ENCODE measurements around the gene FOXP1. TPM values are rescaled to one million over a fixed set of nuclear protein-coding genes. Genes with fewer than 3 reads are reported as not detected.

The FOXP1 gene
- total RNA-seq, 1 donor from 2014 or later: 61.3 TPM

DNA sequence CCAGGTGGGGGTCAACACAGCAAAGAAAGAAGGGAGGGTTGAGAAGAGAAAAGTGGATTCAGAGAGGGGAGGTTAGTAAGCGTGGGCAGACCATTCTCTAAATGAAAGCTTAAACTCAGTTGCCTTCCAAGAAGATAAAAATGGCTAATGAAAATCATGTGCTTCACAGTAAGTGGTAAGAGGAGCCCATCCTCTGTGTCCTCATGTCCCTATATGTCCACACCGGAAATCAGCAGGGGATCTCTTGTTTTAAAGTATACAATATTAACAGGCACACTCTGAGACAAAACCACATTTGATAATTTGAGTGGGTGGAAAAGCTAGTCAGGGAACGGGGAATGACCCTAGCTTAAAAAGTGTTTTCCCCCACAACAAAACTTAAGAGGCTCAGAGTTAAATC is 4.4 kb upstream of the FOXP1 start:
- intact Hi-C loops (cut with micrococcal nuclease): loop anchor here (2.0 to 10.0 kb wide), 3 partner anchors 193 to 517 kb away; no protein-coding TSS in a partner anchor

DNA sequence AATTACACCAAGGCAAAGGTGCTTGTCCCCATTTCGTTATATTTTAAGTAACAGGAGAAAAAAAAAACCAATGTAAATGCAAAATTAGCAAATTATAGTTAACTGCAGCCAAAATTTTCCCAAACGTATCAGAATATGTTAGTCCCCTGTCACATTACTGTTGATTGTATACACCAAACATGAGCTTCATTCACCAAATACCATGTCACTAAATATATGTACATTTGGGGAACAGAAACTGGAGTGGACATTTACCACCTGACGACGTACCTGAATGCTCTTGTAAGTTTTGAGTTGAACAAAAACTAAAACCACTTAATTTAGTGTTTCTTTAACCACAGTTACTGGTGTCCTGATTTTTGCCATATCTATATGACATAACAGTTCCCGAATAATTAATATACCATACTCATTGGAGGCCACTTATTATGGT is 3.3 kb upstream of the FOXP1 start:
- intact Hi-C loops (cut with micrococcal nuclease): loop anchor here (1.0 to 10.0 kb wide), 9 partner anchors 192 to 1467 kb away; no protein-coding TSS in a partner anchor

DNA sequence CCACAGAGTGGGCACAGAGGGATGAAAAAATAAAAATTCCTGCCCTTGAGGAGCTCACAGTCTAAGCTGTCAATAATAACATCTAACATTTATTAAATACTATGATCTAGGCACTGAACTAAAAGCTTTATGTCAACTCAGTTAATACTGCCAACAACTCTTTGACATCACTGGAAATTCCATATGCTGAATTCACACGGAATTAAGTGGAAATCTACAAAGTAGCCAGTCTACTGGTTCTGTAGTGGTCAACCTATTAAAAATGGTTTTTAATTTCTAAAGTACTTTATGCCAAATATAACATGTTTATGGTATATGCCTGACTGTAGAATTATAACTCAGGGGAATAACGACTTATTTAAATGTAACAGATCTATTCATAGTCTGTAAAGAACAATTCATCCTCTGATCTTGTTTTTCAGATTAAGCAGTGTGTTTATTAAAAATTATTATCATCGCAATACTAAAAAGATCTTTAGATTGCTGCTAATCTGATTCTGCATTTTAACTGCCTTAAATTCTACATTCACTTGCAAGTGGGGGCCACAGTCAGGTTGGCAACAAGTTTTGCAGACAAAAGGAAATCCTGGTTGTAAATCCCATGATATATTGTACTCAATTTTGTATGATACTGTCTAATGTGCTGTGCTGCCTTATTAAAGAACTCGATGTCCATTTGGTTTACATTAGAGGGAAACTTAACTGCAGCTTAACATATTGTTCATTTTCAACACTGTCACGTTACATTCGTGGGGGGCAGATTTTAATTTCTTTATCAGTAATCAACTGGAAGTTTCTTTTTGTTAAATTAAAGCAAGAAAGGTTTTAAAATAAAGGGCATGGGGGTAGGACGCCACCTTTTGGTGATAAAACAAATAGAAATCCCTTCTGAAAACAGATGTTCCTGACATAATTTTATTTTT is 2.6 kb upstream of the FOXP1 start:
- intact Hi-C loops (cut with micrococcal nuclease): loop anchor here (1.0 to 10.0 kb wide), 13 partner anchors 93 to 1466 kb away; no protein-coding TSS in a partner anchor

DNA sequence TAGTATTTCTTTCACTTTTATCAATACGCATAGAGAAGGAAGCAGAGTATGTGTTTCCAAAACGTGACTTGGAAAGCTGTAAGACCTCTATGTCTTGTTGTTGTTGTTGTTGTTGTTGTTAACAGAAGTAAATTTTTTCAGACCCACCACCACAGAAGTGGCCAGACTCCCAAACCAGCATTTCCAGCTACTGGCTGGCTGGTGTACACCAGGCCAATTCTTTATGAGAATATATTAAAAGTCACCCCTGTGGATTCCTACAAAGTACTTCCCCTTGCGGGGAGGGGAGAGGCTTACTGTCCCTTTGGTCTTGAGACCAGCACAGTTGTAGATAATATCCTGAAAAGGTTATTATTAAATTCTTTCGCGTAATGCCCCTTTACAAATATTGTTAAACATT is 1.6 kb upstream of the FOXP1 start:
- intact Hi-C loops (cut with micrococcal nuclease): loop anchor here (2.0 to 10.0 kb wide), 6 partner anchors 92 to 520 kb away; no protein-coding TSS in a partner anchor

DNA sequence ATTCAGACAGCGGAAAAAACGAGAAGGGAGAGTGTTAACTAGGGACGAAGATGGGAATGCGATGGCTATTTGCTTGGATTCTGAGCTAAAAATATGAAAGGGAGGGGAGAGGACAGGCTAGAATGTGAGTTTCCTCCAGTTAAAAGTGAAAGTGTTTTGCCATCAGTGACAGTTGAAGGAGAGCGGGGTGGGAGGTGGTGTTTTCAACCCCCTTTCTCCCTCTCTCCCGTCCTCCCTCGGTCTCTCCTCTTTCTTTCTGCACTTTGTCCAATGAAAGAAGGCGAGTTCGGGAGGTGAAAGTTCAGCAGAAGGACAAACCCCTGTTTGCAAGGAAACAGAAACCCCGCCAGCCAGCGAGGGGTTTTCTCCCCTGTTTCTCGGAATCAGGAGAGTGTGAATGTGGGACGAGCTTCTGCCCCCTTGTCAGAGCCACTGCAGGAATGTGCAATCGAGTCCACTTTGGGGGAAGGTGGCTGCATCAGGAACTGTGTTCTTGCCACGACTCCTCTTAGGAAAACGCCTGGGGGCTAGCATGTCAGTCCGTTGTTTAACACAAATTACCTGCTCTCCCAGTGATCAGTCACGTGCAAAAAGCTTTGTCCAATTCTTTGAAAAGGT is 975 bp upstream of the FOXP1 start:
- intact Hi-C loops (cut with micrococcal nuclease): loop anchor here (1.0 to 10.0 kb wide), 9 partner anchors 92 to 520 kb away; no protein-coding TSS in a partner anchor

DNA sequence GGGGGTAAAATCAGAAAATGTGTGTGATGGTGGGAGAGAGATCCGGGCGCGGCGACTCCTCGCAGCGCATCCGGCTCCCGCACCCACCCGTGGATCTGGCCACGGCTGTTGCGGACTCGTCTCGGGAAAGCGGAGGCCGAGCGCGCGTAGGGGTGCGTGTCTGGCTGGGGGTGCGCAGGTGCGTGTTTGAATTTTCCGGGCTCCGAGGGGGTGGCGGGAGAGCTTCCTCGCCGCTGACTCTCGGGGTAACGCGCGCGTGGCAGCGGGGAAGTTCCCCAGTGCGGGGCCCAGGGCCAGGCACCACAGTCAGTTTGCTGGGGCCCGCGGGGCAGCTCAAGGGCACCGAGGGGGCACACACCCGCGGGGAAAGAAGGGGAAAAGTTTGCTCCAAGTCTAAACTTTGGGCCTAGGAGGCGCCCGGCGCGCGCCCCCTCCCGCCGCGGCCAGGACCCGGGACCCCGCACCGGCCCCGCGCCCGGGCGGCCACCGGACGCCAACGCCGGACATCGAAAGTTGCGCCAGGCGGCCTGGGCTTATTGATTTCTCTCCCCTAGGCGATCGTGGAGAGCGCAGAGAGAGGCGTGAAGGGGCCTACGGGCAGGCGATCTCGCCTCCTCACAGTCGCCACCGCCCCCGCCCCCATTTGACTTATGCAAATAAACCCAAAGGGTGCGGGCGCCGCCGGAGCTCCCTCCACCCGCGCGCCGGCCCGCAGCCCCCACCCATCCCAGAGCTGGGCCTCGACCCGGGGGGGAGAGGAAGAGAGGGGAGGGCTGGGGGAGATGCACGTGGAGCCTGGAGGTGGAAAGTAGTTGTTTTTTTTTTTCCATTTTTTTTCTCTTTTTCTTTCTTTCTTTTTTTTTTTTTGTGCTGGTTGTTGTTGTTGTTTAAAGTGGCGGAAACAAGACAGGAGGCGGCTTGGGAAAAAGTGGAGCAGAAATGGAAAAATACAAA is 639 bp downstream of the FOXP1 start:
- intact Hi-C loops (cut with micrococcal nuclease): loop anchor here (1.0 to 10.0 kb wide), 5 partner anchors 139 to 1264 kb away; no protein-coding TSS in a partner anchor

DNA sequence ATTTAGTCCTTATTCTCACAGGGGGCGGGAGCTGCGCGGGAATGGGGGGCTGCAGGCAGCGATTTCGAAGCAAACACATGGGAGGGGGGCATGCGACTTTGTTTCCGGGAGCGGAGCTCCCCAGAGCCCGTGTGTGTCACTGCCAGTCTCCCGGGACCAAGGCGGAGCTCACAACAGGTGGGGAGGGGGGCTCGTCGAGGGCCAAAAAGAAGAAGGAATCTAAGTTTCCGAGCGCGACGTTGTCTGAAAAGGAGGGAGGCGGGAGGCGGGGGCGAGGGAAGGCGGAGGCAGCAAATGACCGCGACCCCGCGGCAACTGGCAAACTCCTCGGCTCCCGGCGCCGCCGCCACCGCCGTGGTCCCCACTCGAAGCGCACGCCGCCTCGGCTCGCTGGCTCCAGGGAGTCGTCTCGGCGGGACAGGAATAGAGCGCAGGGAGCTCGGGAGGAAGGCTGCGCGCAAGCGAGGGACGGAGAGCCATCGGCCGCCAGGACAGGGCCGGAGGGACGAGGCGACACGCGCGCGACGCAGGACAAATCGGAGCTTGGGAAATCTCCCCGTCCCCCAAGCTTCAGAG is 1.4 kb downstream of the FOXP1 start:
- intact Hi-C loops (cut with micrococcal nuclease): loop anchor here (2.0 to 10.0 kb wide), 4 partner anchors 140 to 1265 kb away; no protein-coding TSS in a partner anchor

DNA sequence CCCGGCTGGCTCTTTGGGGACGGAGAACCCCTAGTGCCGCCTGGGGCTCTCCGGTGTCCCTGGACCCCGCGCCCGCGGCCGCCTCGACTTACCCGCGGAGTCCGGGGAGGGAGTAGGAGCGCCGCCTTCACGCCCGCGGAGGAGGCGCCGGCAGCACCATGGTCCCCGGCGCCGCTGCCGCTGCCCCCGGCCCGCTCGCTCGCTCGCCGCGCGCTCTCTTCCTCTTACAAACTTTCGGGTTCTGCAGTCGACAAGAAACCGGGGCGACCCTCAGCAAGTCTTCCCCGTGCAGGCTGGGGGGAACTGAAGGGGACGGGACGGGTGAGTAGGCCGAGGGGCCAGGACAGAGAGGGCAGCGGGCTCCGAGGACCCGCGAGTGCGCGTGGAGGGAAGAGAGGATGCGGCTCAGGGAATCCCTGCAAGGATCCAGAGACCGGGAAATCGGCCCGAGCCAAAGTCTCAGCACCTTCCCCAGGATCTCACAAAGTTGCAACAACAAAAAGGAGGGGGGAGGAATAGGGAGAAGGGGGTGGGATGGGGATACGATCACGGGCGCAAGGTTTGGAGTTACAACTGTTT is 2.0 kb downstream of the FOXP1 start:
- intact Hi-C loops (cut with micrococcal nuclease): loop anchor here (2.0 to 10.0 kb wide), 4 partner anchors 141 to 1265 kb away; no protein-coding TSS in a partner anchor

DNA sequence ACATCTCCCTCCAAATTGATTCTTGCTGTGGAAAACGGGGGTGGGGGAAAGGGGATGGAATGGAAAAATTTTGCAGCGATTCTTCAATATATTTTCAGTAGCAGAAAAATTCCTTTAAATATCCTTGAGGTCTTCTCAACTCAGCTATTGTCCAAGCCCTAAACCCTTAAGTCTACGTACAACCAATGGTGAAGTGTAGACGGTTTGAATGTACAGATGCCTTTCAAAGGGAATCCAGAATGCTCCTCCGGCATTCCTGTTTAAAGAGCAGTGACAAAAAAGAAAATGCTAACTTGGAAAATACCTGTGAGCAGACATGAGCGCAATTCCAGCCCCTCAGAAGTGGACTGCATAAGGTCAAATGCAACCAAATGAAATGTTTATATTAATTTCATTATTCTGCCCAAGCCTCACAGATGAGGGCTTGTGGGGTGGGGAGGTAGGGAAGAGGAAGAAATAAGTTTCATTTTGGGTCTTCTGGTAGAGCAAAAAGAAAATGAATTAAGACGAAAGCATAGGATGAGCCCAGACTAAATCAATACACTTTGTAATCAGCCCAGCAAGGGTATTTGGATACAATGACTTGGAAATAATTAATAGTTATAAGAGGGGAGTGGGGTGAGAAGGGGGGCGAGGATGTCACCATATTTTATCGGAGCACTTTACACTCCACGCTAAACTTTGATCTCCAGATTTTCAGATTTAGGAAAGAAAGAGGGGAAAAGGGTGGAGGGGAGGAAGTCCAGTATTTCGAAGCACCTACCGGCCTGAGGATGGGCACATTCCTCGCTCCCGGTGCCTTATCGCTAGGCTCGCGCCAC is 2.7 kb downstream of the FOXP1 start:
- intact Hi-C loops (cut with micrococcal nuclease): loop anchor here (5.0 to 10.0 kb wide), 3 partner anchors 141 to 524 kb away; no protein-coding TSS in a partner anchor

DNA sequence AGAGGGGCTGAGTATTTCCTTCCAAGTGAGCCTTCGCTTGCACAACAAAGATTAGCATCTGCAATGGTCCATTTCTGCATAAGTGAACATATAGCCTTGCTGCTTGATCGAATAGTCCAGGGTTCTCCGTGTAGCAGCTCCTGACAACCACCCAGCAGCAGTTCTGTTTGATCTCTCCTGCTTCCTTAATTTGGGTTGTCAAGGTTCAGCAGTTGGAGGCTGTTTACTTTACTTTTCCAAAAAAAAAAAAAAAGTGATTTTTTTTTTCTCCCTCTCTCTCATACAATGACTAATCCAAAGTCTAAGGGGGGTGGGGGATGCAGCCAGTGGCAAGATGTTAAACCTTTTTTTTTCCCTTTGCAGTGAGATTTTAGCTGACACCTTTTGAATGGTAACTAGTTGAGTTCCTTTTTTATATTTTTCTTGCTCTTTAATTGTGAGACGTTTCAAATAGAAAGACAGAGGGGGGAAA is 3.6 kb downstream of the FOXP1 start:
- intact Hi-C loops (cut with micrococcal nuclease): loop anchor here (5.0 to 10.0 kb wide), 3 partner anchors 142 to 525 kb away; no protein-coding TSS in a partner anchor

DNA sequence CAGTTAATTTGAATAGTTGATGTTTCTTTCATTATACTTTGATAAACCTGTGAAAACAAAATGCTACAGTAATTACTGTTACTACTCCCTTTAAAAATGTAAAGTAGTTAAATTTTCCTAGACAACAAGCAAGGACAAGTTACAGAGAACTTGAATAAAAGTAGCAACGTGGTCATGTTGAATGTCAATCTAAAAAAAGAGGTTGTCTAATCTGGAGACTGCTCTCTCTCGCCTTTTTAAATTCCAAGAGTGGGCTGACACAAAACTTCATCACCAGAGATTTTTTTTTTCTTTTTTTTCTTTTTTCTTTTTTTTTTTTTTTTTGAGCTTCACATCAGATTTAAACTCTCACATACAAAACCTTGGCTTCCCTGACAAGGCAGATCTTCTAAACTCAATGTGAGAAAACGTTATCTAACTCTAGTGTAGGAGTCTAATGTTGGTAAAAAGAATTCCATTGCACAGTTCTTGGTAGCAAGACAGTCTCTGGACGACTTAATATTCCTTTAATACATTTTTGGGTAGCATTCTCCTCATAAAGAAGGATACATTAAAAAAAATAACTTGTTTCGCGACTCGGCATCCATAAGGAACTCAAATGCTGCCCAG is 4.1 kb downstream of the FOXP1 start:
- intact Hi-C loops (cut with micrococcal nuclease): no loop called here

DNA sequence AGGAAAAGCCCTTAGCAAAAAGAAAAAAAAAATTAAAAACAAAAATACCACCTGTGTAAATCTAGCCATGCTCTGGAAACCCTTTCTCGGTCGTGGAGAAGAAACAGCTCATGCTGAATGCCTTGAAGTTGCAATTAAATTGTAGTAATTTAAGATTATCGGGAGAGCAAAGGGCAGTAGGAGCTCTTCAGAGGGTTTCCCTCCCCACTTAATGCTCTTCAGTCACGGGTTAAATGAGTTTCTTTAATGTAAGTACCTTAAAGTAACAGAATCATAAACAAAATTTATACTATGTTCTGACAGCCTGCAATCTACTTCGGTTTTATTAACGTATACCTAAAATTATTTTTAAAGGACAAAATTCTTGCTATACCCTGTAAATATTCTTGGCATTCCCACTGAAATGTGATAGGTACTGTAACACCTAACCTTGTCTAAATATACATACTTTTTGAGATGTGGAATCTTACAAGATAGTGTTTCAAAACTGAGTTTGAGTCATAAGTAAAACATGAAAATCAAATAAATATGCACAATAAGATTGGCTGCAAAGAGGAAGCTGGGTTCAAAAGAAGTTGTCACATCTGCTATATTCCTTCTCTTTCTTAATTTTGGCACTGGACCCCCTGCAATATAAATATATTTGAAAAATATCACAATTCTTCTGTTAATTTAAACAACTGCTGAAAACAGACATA is 5.3 kb downstream of the FOXP1 start:
- intact Hi-C loops (cut with micrococcal nuclease): no loop called here

DNA sequence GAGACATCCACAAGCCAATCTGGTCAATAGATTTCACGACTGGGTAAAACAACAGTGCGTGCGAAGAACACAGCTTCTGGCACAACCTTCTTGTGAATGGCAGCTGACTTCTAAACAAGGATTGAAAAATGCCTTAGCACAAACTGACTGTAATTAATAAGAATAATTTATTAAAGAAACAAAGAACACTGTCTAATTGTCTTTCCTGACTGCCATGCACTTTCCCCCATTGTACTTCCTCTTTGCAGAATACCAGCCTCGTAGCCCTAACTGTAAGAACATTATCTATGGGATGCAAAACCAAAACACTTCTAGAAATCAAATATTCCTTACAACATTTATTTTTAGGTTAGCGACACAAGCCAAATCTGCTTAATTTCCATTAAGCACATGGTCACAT is 6.5 kb downstream of the FOXP1 start:
- intact Hi-C loops (cut with micrococcal nuclease): no loop called here

DNA sequence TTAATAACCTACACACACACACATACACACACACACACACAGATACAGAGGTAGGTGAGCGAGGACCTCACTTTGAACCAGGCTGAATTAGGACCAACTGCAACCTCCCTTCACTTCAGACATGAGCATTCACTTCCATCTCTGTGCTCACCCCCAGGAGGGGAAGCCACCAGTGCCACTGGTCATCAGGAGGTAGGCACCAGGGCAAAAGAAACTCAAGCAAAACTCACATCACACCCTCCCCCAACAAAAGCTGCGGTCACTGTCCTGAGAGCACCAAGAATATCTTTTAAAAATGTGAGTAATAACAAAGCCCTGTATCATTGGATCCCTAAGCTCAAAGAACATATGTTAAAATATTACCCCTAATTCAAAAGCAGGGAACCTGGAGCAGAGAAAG is 8.1 kb downstream of the FOXP1 start:
- intact Hi-C loops (cut with micrococcal nuclease): no loop called here

DNA sequence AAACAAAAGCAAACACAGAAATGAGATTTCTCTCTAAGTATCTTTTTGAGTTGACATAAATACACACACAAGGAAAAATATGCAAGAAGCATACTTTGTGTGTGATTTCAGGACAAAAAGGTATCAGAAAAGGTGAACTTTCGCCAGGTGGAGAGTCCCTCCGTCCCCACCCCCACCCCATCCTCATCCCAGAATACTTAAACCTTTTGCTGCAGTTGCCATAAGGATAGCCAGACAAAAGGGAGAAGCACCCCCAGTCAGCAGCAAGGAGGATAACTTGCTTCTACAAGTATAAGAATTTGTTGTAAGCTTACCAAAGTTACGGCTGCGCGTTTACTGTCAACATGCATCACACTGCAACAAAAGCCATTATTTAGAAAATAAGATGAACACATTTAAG is 10.3 kb downstream of the FOXP1 start:
- intact Hi-C loops (cut with micrococcal nuclease): no loop called here

DNA sequence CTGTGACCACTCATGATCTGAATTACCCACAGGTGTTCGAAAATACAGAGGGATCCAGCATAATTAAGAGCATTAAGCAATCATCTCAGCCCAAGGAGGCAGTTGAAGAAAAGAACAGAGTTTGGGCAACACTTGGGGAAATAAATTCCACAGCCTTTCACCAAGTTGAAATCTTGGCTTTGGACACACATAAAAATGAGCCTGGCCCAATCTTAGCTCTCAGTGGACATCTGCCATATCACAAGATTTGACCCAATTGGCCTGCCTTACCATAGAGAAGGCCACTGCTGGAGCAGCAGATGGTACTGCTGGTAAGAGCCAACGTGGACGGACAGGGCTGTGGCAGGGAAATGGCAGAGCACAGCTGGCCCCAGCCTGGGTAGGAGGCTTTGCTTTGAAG is 13.0 kb downstream of the FOXP1 start:
- intact Hi-C loops (cut with micrococcal nuclease): no loop called here

DNA sequence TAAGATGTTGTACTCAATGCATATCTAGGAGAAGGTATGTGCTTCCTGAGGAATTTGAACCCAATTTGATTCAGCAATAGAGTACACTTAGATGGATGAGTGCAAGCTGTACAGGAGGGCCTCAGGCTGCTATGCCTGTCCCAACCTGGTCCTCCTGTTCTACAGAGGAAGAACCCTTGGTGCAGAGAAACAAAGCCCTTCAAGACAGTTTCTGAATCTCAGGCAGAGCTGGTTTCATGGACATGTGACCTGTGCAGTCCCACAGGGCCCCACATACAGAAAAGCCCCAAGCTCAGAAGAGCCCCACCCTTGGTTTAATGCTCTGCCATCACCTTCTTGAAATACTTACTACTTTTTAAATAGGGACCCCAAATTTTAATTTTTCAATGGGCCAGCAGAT is 15.3 kb downstream of the FOXP1 start:
- intact Hi-C loops (cut with micrococcal nuclease): no loop called here

DNA sequence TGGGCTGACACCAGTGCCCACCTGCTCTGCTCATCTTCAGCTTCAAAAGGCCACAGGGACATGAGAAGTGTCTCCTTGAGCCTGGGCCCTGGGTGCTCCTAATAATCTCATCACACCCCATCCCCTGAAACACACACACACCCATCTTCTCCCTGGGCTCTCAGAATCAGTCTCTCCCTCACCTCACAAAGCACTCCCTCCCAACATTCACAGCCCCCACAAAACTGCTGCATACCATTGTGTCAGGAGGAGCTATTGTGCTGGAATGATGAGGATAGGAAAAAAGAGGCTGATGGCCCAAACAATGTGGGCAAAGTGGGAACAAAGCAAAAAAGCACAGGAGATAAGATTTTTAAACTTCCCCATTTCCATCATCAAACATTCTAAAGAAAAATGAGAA is 16.8 kb downstream of the FOXP1 start:
- intact Hi-C loops (cut with micrococcal nuclease): no loop called here

Data from T-helper 1 cell treated with Interleukin-12 subunit alpha and Interleukin-12 subunit beta and Interleukin-4 antibody, amounts not matched to agents 30 ng/mL and 1 ng/mL, for 36 hours (primary cell).